NCI-H1105 (cell line): Measurements from ENCODE around the gene RASAL3.
"Not testable (repeated sequence)": the region's sequence is repeated elsewhere in the genome, so short reads cannot be mapped to it uniquely, and the experiment has no call there.

Experiments
- DNase-seq: peaks from one replicate; lab custom pipeline; 2025; lab: John Stamatoyannopoulos, UW

Gene RASAL3

GRCh38 chr19:15473821-15474220 is 9.5 kb upstream of the RASAL3 start:
- DNase-seq: not testable (repeated sequence)

- DNase-seq: no peak
Measured at GRCh38 chr19:15471639-15472101, 7.3 kb upstream of the RASAL3 start.

GRCh38 chr19:15469513-15470297 is 5.4 kb upstream of the RASAL3 start:
- DNase-seq: no peak

- no peak for DNase-seq
Measured at GRCh38 chr19:15468675-15469512, 4.5 kb upstream of the RASAL3 start.

GRCh38 chr19:15467734-15468214 is 3.4 kb upstream of the RASAL3 start:
- no peak for DNase-seq

GRCh38 chr19:15466851-15467733 is 2.7 kb upstream of the RASAL3 start:
- DNase-seq: no peak

GRCh38 chr19:15463861-15464371 is 428 bp downstream of the RASAL3 start:
- no peak for DNase-seq

GRCh38 chr19:15461694-15462093 is 2.6 kb downstream of the RASAL3 start:
- no peak for DNase-seq

GRCh38 chr19:15457701-15458484 is 6.5 kb downstream of the RASAL3 start:
- no peak for DNase-seq

GRCh38 chr19:15456871-15457700 is 7.3 kb downstream of the RASAL3 start:
- peak; percentile 93 for DNase-seq

GRCh38 chr19:15456441-15456840 is 7.9 kb downstream of the RASAL3 start:
- DNase-seq: no peak

GRCh38 chr19:15455996-15456395 is 8.3 kb downstream of the RASAL3 start:
- no peak for DNase-seq

- DNase-seq: no peak
Measured at GRCh38 chr19:15453906-15454860, 10.2 kb downstream of the RASAL3 start.

GRCh38 chr19:15453091-15453578 is 11.2 kb downstream of the RASAL3 start:
- no peak for DNase-seq

GRCh38 chr19:15452111-15453047 is 12.0 kb downstream of the RASAL3 start:
- peak; percentile 29 for DNase-seq

- DNase-seq: no peak
Measured at GRCh38 chr19:15450528-15450890, 13.8 kb downstream of the RASAL3 start.
